MCF 10A (cell line): ENCODE results near the gene NRXN3. TPM values are rescaled to one million over a fixed set of nuclear protein-coding genes. Genes with fewer than 3 reads are reported as not detected.

Experiments used
- BruUV-seq: library from RNA; stranded (reverse); fragments of 400-500 nt; replicated peaks from 2 replicates; lab custom pipeline; 2021; lab: Mats Ljungman, UMichigan
- CTCF ChIA-PET: fragments of 300-600 bp; sonication (Branson Sonifier 250); formaldehyde crosslinking; extraction: SDS; loops from one replicate; lab custom pipeline; 2021; ENCODE audit warnings: antibody characterized with exemption, inconsistent platforms; lab: Yijun Ruan, JAX
- POLR2A ChIA-PET: fragments of 300-600, 350-650 bp; sonication (Branson Sonifier 250); formaldehyde crosslinking; extraction: SDS; loops from one replicate; lab custom pipeline; 2020; ENCODE audit warnings: antibody characterized with exemption, inconsistent platforms; lab: Yijun Ruan, JAX
- DNase-seq: peaks from one replicate; pipeline ENCODE4 v3.0.0-alpha.2; 2018; ENCODE audit not compliant: unreplicated experiment
- H3K27ac Mint-ChIP-seq: one replicate; pipeline ENCODE4 v1.8.0; 2022; ENCODE audit warnings: mild to moderate bottlenecking, low read depth, mixed read lengths; ENCODE audit not compliant: unreplicated experiment
- H3K27me3 Mint-ChIP-seq: one replicate; pipeline ENCODE4 v1.8.0; 2022; ENCODE audit warnings: mixed read lengths; ENCODE audit not compliant: insufficient read depth, unreplicated experiment
- H3K36me3 Mint-ChIP-seq: one replicate; pipeline ENCODE4 v1.8.0; 2022; ENCODE audit warnings: mild to moderate bottlenecking, moderate library complexity, mixed read lengths; ENCODE audit not compliant: insufficient read depth, unreplicated experiment
- H3K4me1 Mint-ChIP-seq: one replicate; pipeline ENCODE4 v1.8.0; 2022; ENCODE audit warnings: mixed read lengths; ENCODE audit not compliant: insufficient read depth, unreplicated experiment
- H3K4me3 Mint-ChIP-seq: one replicate; pipeline ENCODE4 v1.8.0; 2022; ENCODE audit warnings: mild to moderate bottlenecking, moderate library complexity, mixed read lengths; ENCODE audit not compliant: unreplicated experiment
- H3K9me3 Mint-ChIP-seq: one replicate; pipeline ENCODE4 v1.8.0; 2022; ENCODE audit warnings: mixed read lengths; ENCODE audit not compliant: unreplicated experiment
- CTCF ChIP-seq: fragments of 200-600 bp; IDR thresholded peaks from one replicate; pipeline ENCODE4 v1.8.0; 2022; ENCODE audit warnings: antibody characterized with exemption, mild to moderate bottlenecking; ENCODE audit not compliant: unreplicated experiment
- intact Hi-C: fragments of 100-400 bp; cut with micrococcal nuclease; formaldehyde crosslinking; loops from 2 replicates; pipeline ENCODE4 v1.14.1; 2022
- total RNA-seq: library from RNA; stranded (reverse); gene quantifications from 2 replicates; pipeline ENCODE4 v1.2.3, GENCODE V29; 2022

NRXN3 gene
- total RNA-seq, 1 experiment from 2014 or later = not detected

- Mint-ChIP-seq H3K27me3 (no peaks in the 10 kb centered on the region), H3K4me1 (peaks cover 17% of the 10 kb centered on the region), H3K27ac (no peak overlapping the region), H3K4me3 (no peak overlapping the region), H3K9me3 (no peaks in the 10 kb centered on the region), H3K36me3 (no peaks in the 10 kb centered on the region)
- BruUV-seq = no TSS peak
- intact Hi-C loops = no loop called here
- CTCF ChIA-PET = interaction anchor here (0.6 kb wide), 1 partner anchor 1151 kb away, joined by 5 read pairs; no protein-coding TSS in a partner anchor
- no peak for TF ChIP-seq CTCF
- POLR2A ChIA-PET = interaction anchor here (1.3 kb wide), 1 partner anchor 10 kb away, joined by 4 read pairs; no protein-coding TSS in a partner anchor
- DNase-seq = no peak
Observed at GRCh38 chr14:79050787-79051727, 880.9 kb downstream of the NRXN3 start.

DNA sequence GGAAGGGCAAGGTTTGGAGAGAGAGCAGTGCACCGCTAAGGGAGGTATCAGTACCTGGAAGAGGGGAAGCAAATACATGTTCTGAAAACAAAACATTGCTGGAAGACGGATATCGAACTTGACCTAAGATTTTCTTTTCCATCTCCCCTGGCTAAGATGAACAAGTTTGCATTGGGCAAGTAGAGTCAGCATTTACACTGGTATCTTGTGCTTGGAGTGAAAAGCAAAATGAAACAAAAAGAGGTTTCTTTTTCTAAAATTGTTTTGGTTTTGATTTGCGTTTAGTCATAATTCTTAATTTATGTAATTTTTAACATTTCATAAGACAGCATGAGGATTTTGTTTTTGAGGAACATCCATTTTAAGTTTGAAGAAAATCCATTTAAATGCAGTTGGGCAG lies 881.6 kb downstream of the NRXN3 start:
- no peak overlapping the region for H3K27ac Mint-ChIP-seq
- peaks cover 11% of the 10 kb centered on the region for H3K4me1 Mint-ChIP-seq
- intact Hi-C loops = no loop called here
- H3K27me3 Mint-ChIP-seq = no peaks in the 10 kb centered on the region
- BruUV-seq = no TSS peak
- no peaks in the 10 kb centered on the region for H3K9me3 Mint-ChIP-seq
- no peak for DNase-seq
- no peak overlapping the region for H3K4me3 Mint-ChIP-seq
- CTCF ChIA-PET = interaction anchor here (0.6 to 1.0 kb wide), 3 partner anchors 91 to 1150 kb away, joined by 3 to 5 read pairs (median 3); no protein-coding TSS in a partner anchor
- no peak for TF ChIP-seq CTCF
- POLR2A ChIA-PET = no interaction called here
- H3K36me3 Mint-ChIP-seq = no peaks in the 10 kb centered on the region

- Mint-ChIP-seq H3K27ac (no peak overlapping the region), H3K9me3 (peaks cover 8% of the 10 kb centered on the region), H3K27me3 (no peaks in the 10 kb centered on the region), H3K36me3 (no peaks in the 10 kb centered on the region), H3K4me1 (no peaks in the 10 kb centered on the region), H3K4me3 (no peak overlapping the region)
- no peak for DNase-seq
- POLR2A ChIA-PET = no interaction called here
- no peak for TF ChIP-seq CTCF
- CTCF ChIA-PET = no interaction called here
- BruUV-seq = no TSS peak
- intact Hi-C loops = no loop called here
Observed at GRCh38 chr14:79056879-79057278, 886.7 kb downstream of the NRXN3 start.

DNA sequence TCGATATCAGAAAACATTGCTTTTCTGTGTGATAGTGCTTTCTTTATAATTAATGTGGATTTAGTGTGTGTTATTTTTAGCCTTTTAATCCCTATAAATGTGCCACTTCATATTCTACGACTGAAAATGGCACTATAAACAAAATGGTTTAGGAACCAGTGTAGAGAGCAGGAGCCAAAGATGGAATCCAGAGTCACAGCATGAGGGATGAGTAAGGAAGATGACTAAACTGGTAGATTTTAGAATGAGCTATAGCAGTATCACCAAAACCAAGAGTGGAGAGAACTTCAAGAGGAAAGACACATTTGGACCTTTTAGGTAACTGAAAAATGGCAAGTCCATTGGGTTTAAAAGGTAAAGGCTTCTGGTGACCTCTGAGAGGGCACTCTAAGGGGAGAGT lies 887.2 kb downstream of the NRXN3 start:
- H3K27me3 Mint-ChIP-seq = no peaks in the 10 kb centered on the region
- ChIA-PET POLR2A (no interaction called here), CTCF (no interaction called here)
- TF ChIP-seq CTCF = no peak
- no peak for DNase-seq
- no TSS peak for BruUV-seq
- peaks cover 8% of the 10 kb centered on the region for H3K9me3 Mint-ChIP-seq
- no peak overlapping the region for H3K27ac Mint-ChIP-seq
- H3K36me3 Mint-ChIP-seq = no peaks in the 10 kb centered on the region
- no peak overlapping the region for H3K4me3 Mint-ChIP-seq
- intact Hi-C loops = no loop called here
- no peaks in the 10 kb centered on the region for H3K4me1 Mint-ChIP-seq
